Right lobe of liver (tissue), 6 donors: Measurements from ENCODE around the gene KRTAP16-1. TPM values are rescaled to one million over a fixed set of nuclear protein-coding genes. Genes with fewer than 3 reads are reported as not detected.

ENCODE experiments used
- ATAC-seq, 4 donors: fragments of 200-7000 bp; cut with Tn5 transposase; one replicate each; pipeline ENCODE4 v1.9.1; 2020; ENCODE audit warnings: mild to moderate bottlenecking in 4 of 4, moderate library complexity in 4 of 4
- DNase-seq, 3 donors: peaks; one replicate each; pipeline ENCODE4 v3.0.0-alpha.2; 2020
- H3K27ac ChIP-seq, 3 donors: fragments of 200-600 bp; one replicate each; pipeline ENCODE4 v1.8.0; 2022
- H3K27me3 ChIP-seq, 2 donors: fragments of 200-600 bp; one replicate each; pipeline ENCODE4 v1.8.0; 2022
- H3K36me3 ChIP-seq, 4 donors: fragments of 200-600 bp; sonication (generic) in 1 of 4; one replicate each; pipeline versions ENCODE4 v1.5.1 to v1.8.0; 2017 to 2022; ENCODE audit warnings: control low read depth in 1 of 4
- H3K4me1 ChIP-seq, 4 donors: fragments of 200-600 bp; sonication (generic) in 1 of 4; one replicate each; pipeline versions ENCODE4 v1.5.1 to v1.8.0; 2017 to 2022; ENCODE audit warnings: control low read depth in 1 of 4
- H3K4me3 ChIP-seq, 3 donors: fragments of 200-600 bp; one replicate each; pipeline ENCODE4 v1.8.0; 2022
- H3K9me3 ChIP-seq, 4 donors: fragments of 200-600 bp; sonication (generic) in 1 of 4; one replicate each; pipeline versions ENCODE4 v1.5.1 to v1.8.0; 2017 to 2022; ENCODE audit warnings: control low read depth in 1 of 4
- CTCF ChIP-seq, 4 donors: fragments of 200-600 bp in 3 of 4; fragments of 450-650 bp in 1 of 4; IDR thresholded peaks; one replicate each; pipeline versions ENCODE4 v1.5.1 to v1.8.0; 2016 to 2022; ENCODE audit warnings: antibody characterized with exemption in 4 of 4, mild to moderate bottlenecking in 2 of 4
- POLR2A ChIP-seq: fragments of 450-650 bp; IDR thresholded peaks from one replicate; pipeline ENCODE4 v1.6.1; 2017; ENCODE audit warnings: antibody characterized with exemption, mild to moderate bottlenecking
- WGBS: methylation state at CpG from one replicate; pipeline ENCODE4 v1.1.6; 2018; ENCODE audit warnings: low coverage, low lambda C conversion rate; ENCODE audit not compliant: insufficient coverage; ENCODE audit errors: missing lambda C conversion rate; 5-methylcytosine and 5-hydroxymethylcytosine counted together
- intact Hi-C, 2 donors: fragments of 100-400 bp; cut with DNase I; formaldehyde crosslinking; loops; one replicate each; pipeline versions ENCODE4 v1.11.2 to v1.14.1; 2022
- total RNA-seq, 6 experiments: library from RNA; depleted of rRNA in 2 of 6; stranded (reverse); fragments of >200 nt in 2 of 6; fragmentation: NEBNext Ultra II Directional in 3 of 6; extraction: Animal tissue kit (Norgen Biotek cat#: 25700) in 3 of 6; gene quantifications; one replicate each; pipeline versions ENCODE4 v1.1.0 to v1.2.4, GENCODE V29; 2016 to 2023
- donor health status: DM: no; HTN: yes; CAD: no.
- donor health status: DM: no; HTN: no; CAD: no.
- donor health status: DM: no; HTN: no; CAD: no.
- donor health status: DM: no; HTN: yes; CAD: no.
- donor health status: DM: no; HTN: yes; CAD: no.

The KRTAP16-1 gene
- total RNA-seq, 6 experiments from 2014 or later, result not detected

DNA sequence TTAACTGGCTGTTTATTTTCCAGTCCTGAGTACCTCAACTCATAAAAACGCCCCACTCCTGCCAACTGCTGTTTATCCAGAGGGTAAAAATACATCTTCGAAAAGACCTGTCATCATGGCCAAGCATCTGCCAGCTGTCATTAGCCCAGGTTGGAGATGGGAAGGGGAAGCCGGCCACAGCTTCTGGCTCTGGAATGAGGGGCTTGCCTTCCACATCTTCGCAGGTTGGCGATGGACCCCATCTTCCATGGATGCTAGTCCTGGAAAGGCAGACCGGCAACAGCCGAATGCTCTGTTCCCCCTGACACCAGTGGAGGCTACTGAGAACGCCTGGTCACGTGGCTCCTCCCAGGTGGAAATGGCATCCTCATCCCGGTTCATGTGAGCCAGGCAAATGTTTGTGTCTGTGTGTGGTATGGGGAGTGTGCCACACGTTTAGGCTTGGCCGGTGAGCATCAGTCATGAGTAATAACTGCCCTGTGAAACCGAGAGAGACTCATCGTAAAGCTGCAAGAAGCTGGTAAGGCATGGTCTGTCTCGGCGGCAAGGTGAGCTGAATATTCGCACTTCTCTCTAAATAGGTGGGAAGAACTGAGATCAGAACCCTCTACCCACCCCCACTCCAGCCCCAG, 6.8 kb upstream of the KRTAP16-1 start:
- no peak overlapping the region for H3K4me3 ChIP-seq
- TF ChIP-seq CTCF (IDR thresholded peaks at IDR 0.05) (no peak), POLR2A (no peak)
- no peaks in the 10 kb centered on the region for H3K4me1 ChIP-seq
- DNase-seq (no peak), ATAC-seq (no peak)
- no peaks in the 10 kb centered on the region for H3K9me3 ChIP-seq
- no peaks in the 10 kb centered on the region for H3K36me3 ChIP-seq
- intact Hi-C loops, result no loop called here
- H3K27ac ChIP-seq, result no peak overlapping the region
- H3K27me3 ChIP-seq, result no peaks in the 10 kb centered on the region
- WGBS, result 64% methylated on average over 17 of the region's 17 CpGs

GRCh38 chr17:41315204-41315794, 6.2 kb upstream of the KRTAP16-1 start, which contains the start of gene KRTAP17-1:
KRTAP17-1 (minus strand) TSS chr17:41315710; CDS start chr17:41315650, 60 bp downstream.
- H3K4me1 ChIP-seq, result no peaks in the 10 kb centered on the region
- DNase-seq (no peak), ATAC-seq (no peak)
- no peak within 1 kb of the TSS for H3K4me3 ChIP-seq
- no peaks in the 10 kb centered on the region for H3K27me3 ChIP-seq
- WGBS, result 58% methylated on average over 7 of the region's 24 CpGs
- no peak within 1 kb of the TSS for H3K27ac ChIP-seq
- no peaks in the 10 kb centered on the region for H3K36me3 ChIP-seq
- H3K9me3 ChIP-seq, result no peaks in the 10 kb centered on the region
- intact Hi-C loops, result no loop called here
- no peak for TF ChIP-seq POLR2A
- no peak for TF ChIP-seq CTCF (IDR thresholded peaks at IDR 0.05)

- 44% methylated on average over 1 of the region's 1 CpG for WGBS
- DNase-seq (no peak), ATAC-seq (no peak)
- TF ChIP-seq POLR2A (no peak), CTCF (IDR thresholded peaks at IDR 0.05) (no peak)
- H3K36me3 ChIP-seq, result no peaks in the 10 kb centered on the region
- no peaks in the 10 kb centered on the region for H3K9me3 ChIP-seq
- no peak overlapping the region for H3K27ac ChIP-seq
- no peaks in the 10 kb centered on the region for H3K4me1 ChIP-seq
- H3K4me3 ChIP-seq, result no peak overlapping the region
- intact Hi-C loops, result no loop called here
- H3K27me3 ChIP-seq, result no peaks in the 10 kb centered on the region
These were observed 2.0 kb upstream of the KRTAP16-1 start for GRCh38 chr17:41311111-41311510.

- H3K4me1 ChIP-seq, result no peaks in the 10 kb centered on the region
- DNase-seq (no peak), ATAC-seq (peak in 3 of 4 donors; percentile 45 to 50 (median 45))
- H3K36me3 ChIP-seq, result no peaks in the 10 kb centered on the region
- H3K9me3 ChIP-seq, result no peaks in the 10 kb centered on the region
- 19% methylated on average over 3 of the region's 10 CpGs for WGBS
- H3K4me3 ChIP-seq, result no peak overlapping the region
- no peak overlapping the region for H3K27ac ChIP-seq
- intact Hi-C loops, result no loop called here
- TF ChIP-seq POLR2A (no peak), CTCF (IDR thresholded peaks at IDR 0.05) (no peak)
- H3K27me3 ChIP-seq, result no peaks in the 10 kb centered on the region
These were observed 725 bp downstream of the KRTAP16-1 start for GRCh38 chr17:41308251-41308917.
